ENCODE data around the gene NDUFS4. TPM values are rescaled to one million over a fixed set of nuclear protein-coding genes. Genes with fewer than 3 reads are reported as not detected.
"Not testable (repeated sequence)": the region's sequence is repeated elsewhere in the genome, so short reads cannot be mapped to it uniquely, and the experiment has no call there.

NDUFS4 gene
- total RNA-seq, 2 donors from 2014 or later = 32.7 to 48.5 TPM

GRCh38 chr5:53643445-53643844 lies 83.0 kb downstream of the NDUFS4 start:
- peaks cover 0 to 4% of the 10 kb centered on the region in 2 donors for H3K4me1 Mint-ChIP-seq (ENCODE audit: low read depth in 2 of 2)
- no peaks in the 10 kb centered on the region for H3K9me3 Mint-ChIP-seq
- peaks cover 6% of the 10 kb centered on the region for H3K36me3 Mint-ChIP-seq
- H3K4me3 Mint-ChIP-seq = no peak overlapping the region
- no peaks in the 10 kb centered on the region for H3K27me3 Mint-ChIP-seq
- ATAC-seq (no peak), DNase-seq (ENCODE audit: low spot score) (no peak)
- H3K27ac Mint-ChIP-seq = no peak overlapping the region

- DNase-seq (ENCODE audit: low spot score) (no peak), ATAC-seq (no peak)
- H3K9me3 Mint-ChIP-seq = no peaks in the 10 kb centered on the region
- H3K4me3 Mint-ChIP-seq = no peak overlapping the region
- H3K4me1 Mint-ChIP-seq (ENCODE audit: low read depth in 2 of 2) = peaks cover 0 to 4% of the 10 kb centered on the region in 2 donors
- H3K27me3 Mint-ChIP-seq = no peaks in the 10 kb centered on the region
- no peak overlapping the region for H3K27ac Mint-ChIP-seq
- peaks cover 8% of the 10 kb centered on the region for H3K36me3 Mint-ChIP-seq
These were observed 84.6 kb downstream of the NDUFS4 start for GRCh38 chr5:53645078-53645477.

- H3K27me3 Mint-ChIP-seq = no peaks in the 10 kb centered on the region
- ATAC-seq = no peak
- no peak overlapping the region for H3K27ac Mint-ChIP-seq
- H3K4me3 Mint-ChIP-seq = no peak overlapping the region
- H3K4me1 Mint-ChIP-seq (ENCODE audit: low read depth in 2 of 2) = no peaks in the 10 kb centered on the region
- peaks cover 6% of the 10 kb centered on the region for H3K36me3 Mint-ChIP-seq
- DNase-seq (ENCODE audit: low spot score) = no peak
- no peaks in the 10 kb centered on the region for H3K9me3 Mint-ChIP-seq
These were observed 88.9 kb downstream of the NDUFS4 start for GRCh38 chr5:53649352-53649751.

DNA sequence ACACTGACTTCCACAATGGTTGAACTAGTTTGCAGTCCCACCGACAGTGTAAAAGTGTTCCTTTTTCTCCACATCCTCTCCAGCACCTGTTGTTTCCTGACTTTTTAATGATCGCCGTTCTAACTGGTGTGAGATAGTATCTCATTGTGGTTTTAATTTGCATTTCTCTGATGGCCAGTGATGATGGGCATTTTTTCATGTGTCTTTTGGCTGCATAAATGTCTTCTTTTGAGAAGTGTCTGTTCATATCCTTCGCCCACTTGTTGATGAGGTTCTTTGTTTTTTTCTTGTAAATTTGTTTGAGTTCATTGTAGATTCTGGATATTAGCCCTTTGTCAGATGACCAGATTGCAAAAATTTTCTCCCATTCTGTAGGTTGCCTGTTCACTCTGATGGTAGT lies 100.1 kb downstream of the NDUFS4 start:
- H3K27ac Mint-ChIP-seq; H3K9me3 Mint-ChIP-seq; DNase-seq (ENCODE audit: low spot score); H3K4me3 Mint-ChIP-seq; H3K27me3 Mint-ChIP-seq; ATAC-seq: not testable (repeated sequence)
- H3K36me3 Mint-ChIP-seq = peaks cover 27% of the 10 kb centered on the region
- H3K4me1 Mint-ChIP-seq (ENCODE audit: low read depth in 2 of 2) = peaks cover 15% of the 10 kb centered on the region in 2 donors

DNA sequence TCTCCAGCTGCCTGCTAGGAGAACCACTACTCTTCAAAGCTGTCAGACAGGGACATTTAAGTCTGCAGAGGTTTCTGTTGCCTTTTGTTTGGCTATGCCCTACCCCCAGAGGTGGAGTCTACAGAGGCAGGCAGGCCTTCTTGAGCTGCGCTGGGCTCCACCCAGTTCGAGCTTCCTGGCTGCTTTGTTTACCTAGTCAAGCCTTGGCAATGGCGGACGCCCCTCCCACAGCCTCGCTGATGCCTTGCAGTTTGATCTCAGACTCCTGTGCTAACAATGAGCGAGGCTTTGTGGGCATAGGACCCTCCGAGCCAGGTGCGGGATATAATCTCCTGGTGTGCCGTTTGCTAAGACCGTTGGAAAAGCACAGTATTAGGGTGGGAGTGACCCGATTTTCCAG lies 104.9 kb downstream of the NDUFS4 start:
- DNase-seq (ENCODE audit: low spot score); H3K4me3 Mint-ChIP-seq; H3K27me3 Mint-ChIP-seq; ATAC-seq; H3K9me3 Mint-ChIP-seq; H3K27ac Mint-ChIP-seq: not testable (repeated sequence)
- peaks cover 9 to 18% of the 10 kb centered on the region in 2 donors for H3K4me1 Mint-ChIP-seq (ENCODE audit: low read depth in 2 of 2)
- peaks cover 22% of the 10 kb centered on the region for H3K36me3 Mint-ChIP-seq

DNA sequence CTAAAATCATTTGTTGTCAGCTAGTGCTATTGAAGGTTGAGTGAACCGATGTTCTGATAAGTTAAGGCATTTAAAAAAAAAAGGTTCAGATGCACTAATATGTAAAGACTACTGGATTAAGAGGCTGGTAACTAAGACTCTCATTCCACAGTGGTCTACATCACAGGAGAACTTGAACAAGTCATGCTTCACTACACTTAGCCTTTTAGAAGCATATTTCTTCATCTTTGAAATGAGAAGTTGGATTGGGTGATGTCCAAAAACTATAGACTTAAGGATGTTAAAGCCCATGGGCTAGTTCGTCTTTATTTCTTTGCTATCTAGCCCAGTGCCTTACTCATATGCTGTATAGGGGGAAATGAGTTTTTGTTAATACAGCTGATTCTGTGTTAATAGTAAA lies 107.2 kb downstream of the NDUFS4 start:
- Mint-ChIP-seq H3K4me1 (ENCODE audit: low read depth in 2 of 2) (peaks cover 12 to 18% of the 10 kb centered on the region in 2 donors), H3K36me3 (peaks cover 17% of the 10 kb centered on the region), H3K27ac (no peak overlapping the region), H3K27me3 (no peaks in the 10 kb centered on the region), H3K9me3 (peaks cover 6% of the 10 kb centered on the region), H3K4me3 (no peak overlapping the region)
- DNase-seq (ENCODE audit: low spot score) (no peak), ATAC-seq (no peak)

- no peaks in the 10 kb centered on the region for H3K9me3 Mint-ChIP-seq
- H3K4me3 Mint-ChIP-seq = no peak overlapping the region
- DNase-seq (ENCODE audit: low spot score) = no peak
- no peaks in the 10 kb centered on the region for H3K27me3 Mint-ChIP-seq
- H3K27ac Mint-ChIP-seq = no peak overlapping the region
- H3K4me1 Mint-ChIP-seq (ENCODE audit: low read depth in 2 of 2) = peaks cover 3 to 5% of the 10 kb centered on the region in 2 donors
- no peak for ATAC-seq
- H3K36me3 Mint-ChIP-seq = no peaks in the 10 kb centered on the region
These were observed 111.0 kb downstream of the NDUFS4 start for GRCh38 chr5:53671447-53671846.

DNA sequence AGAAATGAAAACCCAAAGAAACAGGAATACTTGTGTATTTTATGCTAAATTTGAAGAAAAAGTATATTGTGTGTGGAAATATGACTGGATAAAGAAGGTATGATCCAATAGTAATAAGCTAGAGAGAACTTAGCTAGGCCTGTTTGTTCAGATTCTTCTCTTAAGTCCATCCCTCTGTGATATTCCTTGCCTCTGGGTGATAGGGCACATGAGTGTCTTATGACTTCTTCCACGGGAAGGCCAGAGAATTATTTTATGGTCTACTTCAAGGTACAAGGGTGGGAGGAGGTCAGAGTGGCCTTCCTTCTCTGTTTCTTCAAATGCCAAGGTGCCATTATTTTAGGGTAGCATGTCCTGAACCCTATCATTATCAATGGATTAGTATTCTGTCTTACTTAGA lies 113.7 kb downstream of the NDUFS4 start:
- H3K9me3 Mint-ChIP-seq = no peaks in the 10 kb centered on the region
- no peak for ATAC-seq
- DNase-seq (ENCODE audit: low spot score) = no peak
- H3K36me3 Mint-ChIP-seq = no peaks in the 10 kb centered on the region
- H3K27ac Mint-ChIP-seq = no peak overlapping the region
- H3K4me1 Mint-ChIP-seq (ENCODE audit: low read depth in 2 of 2) = peaks cover 5 to 6% of the 10 kb centered on the region in 2 donors
- no peak overlapping the region for H3K4me3 Mint-ChIP-seq
- no peaks in the 10 kb centered on the region for H3K27me3 Mint-ChIP-seq

GRCh38 chr5:53677632-53678031 lies 117.2 kb downstream of the NDUFS4 start:
- Mint-ChIP-seq H3K9me3 (peaks cover 5% of the 10 kb centered on the region), H3K36me3 (peaks cover 5% of the 10 kb centered on the region)
- DNase-seq (ENCODE audit: low spot score) = no peak

GRCh38 chr5:53678981-53679660 lies 118.7 kb downstream of the NDUFS4 start:
- Mint-ChIP-seq H3K36me3 (peaks cover 5% of the 10 kb centered on the region), H3K27ac (no peak overlapping the region), H3K4me3 (no peak overlapping the region), H3K9me3 (peaks cover 5% of the 10 kb centered on the region), H3K4me1 (ENCODE audit: low read depth in 2 of 2) (peaks cover 0 to 3% of the 10 kb centered on the region in 2 donors), H3K27me3 (no peaks in the 10 kb centered on the region)
- DNase-seq (ENCODE audit: low spot score) (no peak), ATAC-seq (no peak)

More at GRCh38 chr5:53677632-53678031, 117.2 kb downstream of the NDUFS4 start:
- Mint-ChIP-seq H3K27ac (no peak overlapping the region), H3K4me1 (ENCODE audit: low read depth in 2 of 2) (peaks cover 0 to 3% of the 10 kb centered on the region in 2 donors), H3K4me3 (no peak overlapping the region), H3K27me3 (no peaks in the 10 kb centered on the region)
- ATAC-seq = no peak

DNA sequence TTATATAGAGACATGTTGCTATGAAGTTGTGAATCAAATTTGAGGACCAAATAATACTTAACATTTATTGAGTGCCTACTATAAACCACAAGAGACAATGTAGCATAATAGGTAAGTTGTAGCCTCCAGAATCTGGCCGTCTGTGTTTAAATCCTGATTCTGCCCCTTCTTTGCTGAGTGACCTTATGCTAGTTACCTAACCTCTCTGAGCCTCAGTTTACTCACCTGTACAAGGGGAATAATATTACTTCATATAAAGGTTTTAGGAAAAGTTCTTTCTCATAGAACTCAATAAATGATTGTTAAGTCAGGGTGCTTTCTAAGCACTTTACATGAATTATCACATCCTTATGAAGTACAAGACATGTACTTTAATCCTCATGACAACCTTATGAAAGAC lies 120.6 kb downstream of the NDUFS4 start:
- Mint-ChIP-seq H3K4me1 (ENCODE audit: low read depth in 2 of 2) (peaks cover 0 to 3% of the 10 kb centered on the region in 2 donors), H3K27me3 (no peaks in the 10 kb centered on the region), H3K9me3 (peaks cover 5% of the 10 kb centered on the region), H3K27ac (no peak overlapping the region), H3K4me3 (no peak overlapping the region), H3K36me3 (peaks cover 5% of the 10 kb centered on the region)
- DNase-seq (ENCODE audit: low spot score) (no peak), ATAC-seq (no peak)

DNA sequence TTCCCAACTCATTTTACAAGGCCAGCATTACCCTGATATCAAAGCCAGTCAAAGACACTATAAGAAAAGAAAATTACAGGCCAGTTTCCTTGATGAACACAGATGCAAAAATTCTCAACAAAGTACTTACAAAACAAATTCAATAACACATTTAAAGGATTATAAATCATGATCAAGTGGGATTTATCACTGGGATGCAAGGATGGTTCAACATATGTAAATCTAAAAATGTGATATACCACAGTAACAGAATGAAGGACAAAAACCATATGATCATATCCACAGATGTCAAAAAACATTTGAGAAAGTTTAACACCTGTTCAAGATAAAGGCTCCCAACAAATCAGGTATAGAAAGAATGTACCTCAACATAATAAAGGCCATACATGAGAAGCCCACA lies 130.6 kb downstream of the NDUFS4 start:
- Mint-ChIP-seq H3K27me3 (no peaks in the 10 kb centered on the region), H3K36me3 (peaks cover 22% of the 10 kb centered on the region), H3K4me3 (no peak overlapping the region), H3K9me3 (peaks cover 22% of the 10 kb centered on the region), H3K27ac (no peak overlapping the region), H3K4me1 (ENCODE audit: low read depth in 2 of 2) (no peaks in the 10 kb centered on the region)
- ATAC-seq = no peak
- DNase-seq (ENCODE audit: low spot score) = no peak

DNA sequence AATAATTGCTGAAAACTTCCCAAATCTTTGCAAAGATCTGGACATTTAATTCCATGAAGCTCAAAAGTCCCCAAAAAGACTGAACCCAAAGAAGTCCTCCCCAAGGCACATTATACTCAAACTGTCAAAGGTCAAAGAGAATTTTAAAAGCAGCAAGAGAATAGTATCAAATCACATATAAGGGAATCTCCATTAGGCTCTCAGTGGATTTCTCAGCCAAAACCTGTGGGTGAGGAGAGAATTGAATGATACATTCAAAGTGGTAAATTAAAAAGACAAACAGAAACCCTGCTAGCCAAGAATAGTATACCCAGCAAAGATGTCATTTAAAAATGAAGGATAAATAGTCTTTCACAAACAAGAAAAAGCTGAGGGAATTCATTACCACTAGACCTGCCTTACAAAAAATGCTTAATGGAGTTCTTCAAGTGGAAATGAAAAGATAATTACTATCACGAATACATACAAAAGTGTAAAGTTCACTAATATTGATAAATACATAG lies 134.1 kb downstream of the NDUFS4 start:
- Mint-ChIP-seq H3K27me3 (no peaks in the 10 kb centered on the region), H3K36me3 (peaks cover 34% of the 10 kb centered on the region), H3K4me3 (no peak overlapping the region), H3K27ac (no peak overlapping the region), H3K9me3 (peaks cover 31% of the 10 kb centered on the region), H3K4me1 (ENCODE audit: low read depth in 2 of 2) (no peaks in the 10 kb centered on the region)
- DNase-seq (ENCODE audit: low spot score) (no peak), ATAC-seq (no peak)

- ATAC-seq; H3K4me3 Mint-ChIP-seq; DNase-seq (ENCODE audit: low spot score); H3K27me3 Mint-ChIP-seq; H3K4me1 Mint-ChIP-seq (ENCODE audit: low read depth in 2 of 2); H3K27ac Mint-ChIP-seq: not testable (repeated sequence)
- Mint-ChIP-seq H3K9me3 (peaks cover 31% of the 10 kb centered on the region), H3K36me3 (peaks cover 28% of the 10 kb centered on the region)
These were observed 150.0 kb downstream of the NDUFS4 start for GRCh38 chr5:53710405-53710804.

DNA sequence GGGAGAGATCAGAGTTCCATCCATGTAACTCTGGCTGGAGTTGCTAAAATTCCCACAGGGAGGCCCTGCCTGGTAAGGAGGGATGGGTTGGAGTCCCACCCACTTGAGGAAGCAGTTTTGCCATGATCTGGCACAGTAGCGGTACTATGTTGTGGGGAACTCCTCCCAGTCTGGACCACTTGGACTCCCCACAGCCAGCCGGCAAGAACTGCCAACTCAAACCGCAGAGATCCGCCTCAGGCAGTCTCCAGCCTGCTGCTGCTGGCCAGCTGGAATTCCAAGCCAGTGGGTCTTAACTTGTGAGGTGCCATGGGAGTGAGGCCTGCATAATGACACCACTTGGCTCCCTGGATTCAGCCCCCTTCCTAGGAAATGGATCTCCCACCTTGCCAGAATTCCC lies 151.9 kb downstream of the NDUFS4 start:
- ATAC-seq (no peak), DNase-seq (ENCODE audit: low spot score) (no peak)
- Mint-ChIP-seq H3K4me3 (no peak overlapping the region), H3K9me3 (peaks cover 32% of the 10 kb centered on the region), H3K36me3 (peaks cover 22% of the 10 kb centered on the region), H3K27ac (no peak overlapping the region), H3K27me3 (no peaks in the 10 kb centered on the region), H3K4me1 (ENCODE audit: low read depth in 2 of 2) (no peaks in the 10 kb centered on the region)
